ENCODE measurements around the gene AKAP13.
A peak's percentile ranks its signal among the peaks of the same experiment; 100 is the strongest.
"Not testable (repeated sequence)": the region's sequence is repeated elsewhere in the genome, so short reads cannot be mapped to it uniquely, and the experiment has no call there.

AKAP13 gene

DNA sequence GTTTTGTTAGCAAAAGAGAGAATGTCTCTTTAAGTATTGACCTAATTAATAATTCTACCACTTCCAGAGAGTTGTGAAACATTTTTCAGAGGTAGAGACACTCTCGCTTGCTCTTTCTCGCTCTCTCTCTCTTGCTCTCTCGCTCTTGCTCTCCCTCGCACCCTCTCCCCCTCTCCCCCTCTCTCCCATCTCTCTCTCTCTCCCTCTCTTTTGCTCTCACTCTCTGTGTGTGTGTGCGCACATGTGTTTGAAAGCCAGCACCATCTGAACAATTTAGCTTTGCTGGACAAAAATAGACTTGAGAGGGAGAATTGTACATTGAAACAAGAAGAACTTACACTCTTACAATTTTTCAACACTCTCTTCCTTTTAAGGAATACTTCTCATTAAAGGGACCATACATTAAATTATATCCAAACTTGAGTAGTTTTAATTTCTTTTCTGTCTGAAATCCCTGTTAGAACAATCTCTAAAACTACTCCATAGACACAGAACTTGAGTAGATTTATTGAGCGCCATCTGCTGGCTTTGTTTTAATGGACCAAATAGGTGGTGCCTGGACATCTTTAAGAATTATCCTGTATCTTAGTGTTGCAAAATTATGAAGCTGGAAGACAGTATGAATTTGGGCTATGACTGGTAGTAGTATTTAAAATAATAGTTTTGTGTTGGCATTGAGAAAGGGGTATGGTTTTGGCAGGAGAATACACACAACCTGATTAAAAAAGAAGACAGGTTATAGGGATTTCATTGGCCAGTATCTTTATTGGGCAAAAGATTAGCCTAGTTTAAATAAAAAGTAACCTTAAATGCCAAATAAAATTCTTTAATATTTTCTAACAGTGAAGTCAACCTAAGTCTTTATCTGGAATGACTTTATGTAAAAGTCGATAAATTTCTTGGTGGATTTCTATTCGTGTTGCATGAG, 124.6 kb downstream of the AKAP13 start:
- DNase-seq, result peak; percentile 53

DNA sequence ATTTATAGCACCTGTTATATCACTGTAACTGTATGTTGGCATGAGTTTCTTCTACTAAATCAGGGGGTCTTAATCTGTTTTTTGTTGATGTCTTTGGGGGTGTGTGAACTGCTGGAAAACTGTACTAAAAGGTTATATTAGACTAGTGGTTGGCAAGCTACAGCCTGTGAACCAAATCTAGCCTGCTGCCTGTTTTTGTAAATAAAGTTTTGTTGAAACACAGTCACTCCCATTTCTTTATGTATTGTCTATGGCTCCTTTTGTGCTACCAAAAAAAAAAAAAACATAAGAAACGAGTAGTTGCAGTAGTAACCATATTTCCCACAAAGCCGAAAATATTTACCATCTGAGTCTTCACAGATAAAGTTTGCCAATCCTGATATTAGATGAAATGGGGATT, 126.7 kb downstream of the AKAP13 start:
- DNase-seq, result no peak

DNA sequence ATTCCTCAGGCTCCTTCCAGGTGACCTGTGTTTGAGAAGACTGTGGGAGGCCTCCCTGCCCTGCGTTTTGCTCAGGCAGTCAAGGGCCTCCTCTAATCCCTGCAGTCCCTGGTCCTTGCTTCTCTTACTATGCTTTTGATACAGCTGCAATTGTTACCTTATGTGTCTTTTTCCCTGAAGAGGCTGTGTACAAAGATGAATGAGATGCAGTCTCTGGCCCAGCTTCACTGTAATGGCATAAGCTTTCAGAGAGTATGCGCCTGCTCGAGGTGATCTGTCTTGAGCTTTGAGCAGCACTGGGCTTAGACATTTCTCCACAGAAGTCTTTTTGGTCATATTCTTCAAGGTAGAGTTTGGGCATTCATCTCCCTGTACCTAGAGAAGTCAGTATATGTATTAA, 129.6 kb downstream of the AKAP13 start:
- no peak for DNase-seq

DNA sequence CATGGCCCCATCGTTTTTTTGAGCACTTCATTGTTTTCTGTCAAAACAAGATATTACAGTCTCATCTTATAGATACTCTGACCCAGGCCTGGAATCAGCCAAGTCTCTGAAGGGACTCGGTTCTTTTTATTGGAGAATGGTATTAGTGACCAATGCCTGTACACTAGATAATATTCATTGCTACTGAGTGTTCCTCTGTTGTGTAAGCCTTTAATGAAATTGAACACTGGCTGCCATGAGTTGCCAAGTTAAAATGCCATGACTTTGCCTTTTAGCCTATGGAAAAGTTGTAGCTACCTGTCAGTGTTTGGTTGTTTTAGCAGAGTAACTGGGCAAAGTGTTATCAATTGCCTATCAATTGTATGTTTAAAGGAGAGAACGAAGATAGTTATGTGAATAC, 134.0 kb downstream of the AKAP13 start:
- no peak for DNase-seq

DNA sequence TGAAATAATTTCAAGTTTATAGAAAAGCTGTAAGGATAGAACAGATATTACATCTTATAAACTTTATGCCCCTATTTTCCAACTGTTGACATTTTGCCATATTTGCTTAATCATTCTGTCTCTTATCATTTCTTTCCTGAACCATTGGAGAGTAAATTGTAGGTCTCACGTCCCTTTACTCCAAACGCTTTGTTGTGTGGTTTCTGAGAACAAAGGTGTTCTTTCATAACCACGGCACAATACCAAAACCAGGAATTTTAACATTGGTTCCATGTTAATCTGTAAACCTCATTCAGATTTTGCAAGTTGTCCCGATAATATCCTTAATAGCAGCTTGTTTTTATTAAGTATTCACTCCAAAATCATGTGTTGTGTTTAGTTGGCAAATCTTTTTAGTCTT, 134.8 kb downstream of the AKAP13 start:
- no peak for DNase-seq

DNA sequence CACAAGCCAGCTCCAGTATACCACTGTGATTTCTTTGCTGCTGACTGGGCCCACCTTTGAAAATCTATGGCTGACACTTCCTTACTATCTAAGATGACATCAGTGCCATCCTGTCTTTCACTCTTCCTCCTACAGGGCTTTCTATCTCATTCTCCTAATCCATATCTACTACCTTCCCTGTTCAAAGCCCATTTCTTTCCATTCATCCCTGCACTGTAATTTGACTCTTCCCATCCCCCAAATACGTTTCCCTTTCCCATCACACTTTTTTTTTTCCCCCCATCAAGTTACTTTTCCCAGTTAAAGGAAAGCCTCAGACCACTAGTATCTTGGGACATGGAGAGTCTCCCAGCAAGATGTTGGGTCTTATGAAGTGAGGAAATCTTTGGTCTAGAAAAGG, 136.7 kb downstream of the AKAP13 start:
- no peak for DNase-seq

DNA sequence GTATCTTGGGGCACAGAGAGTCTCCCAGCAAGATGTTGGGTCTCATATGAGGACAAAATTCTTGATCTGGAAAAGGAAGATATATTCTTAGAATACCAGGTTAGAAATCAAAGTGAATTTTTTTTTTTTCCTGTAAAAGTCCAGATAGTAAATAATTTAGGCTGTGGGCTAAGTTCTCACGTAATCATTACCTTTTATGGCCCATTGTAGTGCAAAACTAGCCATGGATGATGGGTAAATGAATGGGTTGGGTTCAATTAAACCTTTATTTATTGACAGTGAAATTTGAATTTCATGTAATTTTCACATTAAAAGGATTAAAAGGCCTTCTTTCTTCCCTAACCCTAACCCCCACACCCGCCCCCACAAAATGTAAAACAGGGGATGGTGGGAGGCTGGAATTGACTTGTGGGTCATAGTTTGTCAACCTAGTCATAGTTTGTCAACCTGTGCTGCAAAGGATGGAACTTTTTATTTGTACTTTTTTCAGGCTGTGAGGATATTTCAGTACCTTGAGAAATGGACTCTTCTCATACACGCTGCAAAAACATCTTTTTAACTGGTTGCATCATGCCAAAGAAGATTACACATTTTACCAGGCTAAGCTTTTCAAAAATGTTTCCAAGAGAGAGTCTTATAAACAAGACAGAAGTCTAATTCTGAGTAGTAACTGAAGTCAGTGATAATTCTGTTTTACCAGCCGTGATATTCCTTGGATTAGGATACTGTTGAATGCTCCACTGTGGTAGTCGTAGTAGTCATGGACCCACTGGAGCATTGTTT, 138.8 kb downstream of the AKAP13 start:
- no peak for DNase-seq

DNA sequence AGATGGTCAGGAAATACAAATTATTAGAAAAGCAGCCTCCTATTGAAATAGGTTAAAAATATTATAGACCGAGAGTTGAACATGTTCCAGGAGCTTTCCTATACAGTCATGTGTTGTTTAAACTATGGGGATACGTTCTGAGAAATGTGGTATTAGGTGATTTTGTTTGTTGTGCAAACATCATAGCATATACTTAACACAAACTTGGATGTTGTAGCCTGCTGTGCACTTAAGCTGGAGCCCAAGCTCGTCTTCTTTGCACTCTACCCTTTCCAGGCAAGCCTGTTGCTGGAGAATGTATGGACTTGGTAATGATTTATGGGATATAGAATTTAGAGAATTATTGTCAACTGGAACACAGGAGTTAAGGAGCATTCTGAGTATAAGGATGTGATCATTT, 140.2 kb downstream of the AKAP13 start:
- DNase-seq, result no peak

DNA sequence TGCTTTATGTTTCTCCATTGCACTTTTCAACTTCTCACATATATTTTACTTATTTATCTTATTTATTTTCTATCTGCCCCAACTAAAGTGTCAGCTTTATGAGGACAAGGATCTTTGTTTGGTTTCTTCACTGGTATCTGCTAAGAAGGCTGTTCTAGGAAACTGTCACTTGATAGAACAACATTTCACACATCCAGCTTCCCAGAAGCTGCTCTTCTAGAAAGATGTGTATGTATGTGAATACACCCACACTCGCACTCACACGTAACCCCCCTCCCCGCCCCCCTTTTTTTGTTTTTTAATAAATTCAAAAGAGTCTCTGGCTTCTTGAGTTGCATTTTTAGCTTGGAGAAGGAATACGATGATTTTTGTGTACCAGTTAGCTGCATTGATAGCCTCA, 143.1 kb downstream of the AKAP13 start:
- no peak for DNase-seq

DNA sequence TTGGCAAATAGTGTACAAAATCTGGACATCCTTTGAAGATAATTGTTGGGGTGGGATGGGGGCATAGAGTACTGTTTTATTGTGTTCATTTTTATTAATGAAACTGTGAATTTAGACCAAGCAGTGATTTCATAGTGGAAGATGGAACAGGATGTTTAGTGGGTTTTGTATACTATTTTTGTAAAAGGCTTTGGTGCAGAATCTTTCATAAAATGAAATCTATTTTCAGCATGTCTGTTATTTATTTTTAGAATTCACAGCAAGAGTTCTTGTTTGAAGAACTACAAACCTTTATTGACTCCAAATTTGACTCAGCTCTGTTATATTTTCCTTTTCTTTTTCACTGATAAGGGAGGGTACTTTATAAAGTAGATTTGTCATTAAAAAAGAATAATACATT, 145.4 kb downstream of the AKAP13 start:
- DNase-seq, result no peak

DNA sequence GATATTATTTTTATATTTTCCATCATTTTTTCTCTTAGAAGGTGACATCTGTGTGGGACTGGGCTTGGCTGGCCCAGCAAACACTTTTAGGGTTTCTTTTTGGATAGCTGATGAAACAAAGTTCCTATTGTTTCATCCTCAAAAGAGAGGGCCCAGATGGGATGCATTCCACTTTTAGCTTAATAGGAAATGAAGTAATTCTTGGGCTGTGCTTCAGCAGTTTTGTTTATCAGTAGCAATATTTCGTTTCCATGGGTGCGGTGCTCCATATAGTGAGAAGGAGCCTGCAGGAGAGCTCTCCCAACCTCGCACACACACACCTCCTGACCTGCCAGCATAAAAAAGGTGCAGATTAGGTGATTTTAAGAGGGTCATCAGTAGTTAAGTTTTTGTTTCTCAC, 147.5 kb downstream of the AKAP13 start:
- no peak for DNase-seq

DNA sequence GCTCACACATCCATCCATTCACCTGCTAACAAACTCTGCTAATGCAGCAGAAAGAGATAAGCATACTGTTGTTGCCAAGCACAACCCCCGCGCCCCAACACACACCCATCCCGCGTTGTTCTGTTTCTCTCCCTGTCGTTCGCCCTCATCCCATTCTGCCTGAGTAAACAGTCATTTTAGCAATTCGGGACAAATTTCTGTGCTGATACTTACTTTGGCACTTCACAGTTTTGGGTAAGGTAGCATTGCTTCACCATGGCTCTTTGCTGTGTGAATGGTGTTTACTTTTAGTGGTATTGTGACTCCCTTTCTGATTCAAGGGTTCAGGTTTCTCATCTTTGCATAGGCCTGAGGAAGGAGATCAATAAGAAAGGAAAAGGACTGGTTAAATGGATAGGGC, 149.7 kb downstream of the AKAP13 start:
- no peak for DNase-seq

DNA sequence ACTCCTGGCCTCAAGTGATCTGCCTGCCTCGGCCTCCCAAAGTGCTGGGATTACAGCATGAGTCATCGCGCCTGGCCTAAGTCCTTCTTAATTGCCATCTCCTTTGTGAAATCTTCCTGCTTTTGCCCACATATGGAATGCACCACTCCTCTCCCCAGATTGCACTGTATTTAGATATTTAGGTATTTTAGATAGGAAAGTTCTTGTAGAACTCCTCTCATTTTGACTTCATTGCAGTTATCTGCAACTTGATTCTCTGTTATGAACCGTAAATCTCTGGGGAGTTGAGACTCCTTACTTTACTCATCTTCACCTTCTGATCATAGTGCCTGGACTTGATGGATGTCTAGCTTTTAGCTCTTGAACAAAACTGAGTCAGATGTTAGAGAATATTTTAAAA, 150.7 kb downstream of the AKAP13 start:
- no peak for DNase-seq

DNA sequence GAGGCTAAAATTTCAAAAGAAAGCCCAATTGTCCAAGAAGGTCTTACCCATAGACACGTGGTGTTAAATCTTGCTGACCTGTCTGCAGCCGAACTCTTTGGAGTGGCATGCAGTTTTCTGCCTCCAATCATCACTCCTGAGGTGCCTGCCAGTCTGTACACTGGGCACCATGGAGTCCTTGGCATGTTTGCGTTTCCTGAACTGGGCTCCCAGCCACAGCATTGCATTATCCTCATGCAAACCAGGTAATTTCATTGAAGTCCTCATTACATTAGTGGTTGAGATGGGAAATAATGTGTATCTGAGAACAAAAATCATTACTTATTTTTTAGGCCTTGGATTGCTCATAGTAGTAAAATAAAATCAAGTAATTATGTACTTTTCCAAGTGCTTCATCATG, 152.3 kb downstream of the AKAP13 start:
- DNase-seq, result peak; percentile 47

DNA sequence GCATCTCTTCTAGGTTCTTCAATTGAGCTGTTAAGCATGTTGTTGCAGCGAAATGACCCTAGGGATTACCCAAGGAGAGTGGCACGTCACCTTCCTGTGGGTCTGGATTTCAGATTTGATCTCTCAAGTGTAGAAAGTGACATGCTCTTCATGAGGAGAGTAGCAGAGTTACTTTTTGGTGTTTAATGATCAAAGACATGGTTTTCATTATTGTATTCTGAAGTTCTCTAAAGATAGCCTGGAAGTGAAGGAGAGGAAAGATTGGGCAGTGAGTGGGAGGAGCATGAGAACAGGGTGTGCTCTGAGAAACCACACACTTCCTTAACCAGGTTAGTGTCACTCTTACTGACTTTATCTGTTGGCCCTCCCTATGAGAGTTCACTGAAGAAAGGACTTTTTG, 153.6 kb downstream of the AKAP13 start:
- DNase-seq, result no peak

DNA sequence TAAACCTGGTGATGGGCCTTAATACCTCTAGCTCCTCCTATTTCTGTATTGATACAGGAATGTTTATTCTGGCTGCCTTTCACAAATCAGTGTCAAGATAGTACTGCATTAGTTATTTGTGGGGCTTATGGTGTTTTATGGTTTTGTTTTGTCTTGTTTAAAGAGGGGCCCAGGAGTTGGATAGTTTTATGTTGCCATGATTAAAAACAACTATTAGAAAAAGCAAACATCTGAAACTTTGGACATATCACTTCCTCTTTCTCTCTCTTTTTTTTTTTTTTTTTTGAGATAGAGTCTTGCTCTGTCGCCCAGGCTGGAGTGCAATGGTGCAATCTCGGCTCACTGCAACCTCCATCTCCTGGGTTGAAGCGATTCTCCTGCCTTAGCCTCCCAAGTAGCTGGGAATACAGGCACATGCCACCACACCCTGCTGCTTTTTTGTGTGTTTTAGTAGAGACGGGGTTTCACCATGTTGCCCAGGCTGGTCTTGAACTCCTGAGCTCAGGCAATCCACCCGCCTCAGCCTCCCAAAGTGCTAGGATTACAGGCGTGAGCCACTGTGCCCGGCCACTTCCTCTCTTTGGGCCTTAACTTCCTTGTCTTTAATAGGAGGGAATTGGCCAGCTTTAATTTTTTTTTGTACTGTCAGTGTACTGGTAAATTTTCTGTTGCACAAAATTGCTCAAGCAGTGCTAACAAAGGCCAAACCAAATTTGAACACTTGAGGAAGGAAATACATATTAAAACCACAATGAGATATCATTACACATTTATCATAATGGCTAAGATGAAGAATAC, 155.3 kb downstream of the AKAP13 start:
- DNase-seq, result not testable (repeated sequence)

DNA sequence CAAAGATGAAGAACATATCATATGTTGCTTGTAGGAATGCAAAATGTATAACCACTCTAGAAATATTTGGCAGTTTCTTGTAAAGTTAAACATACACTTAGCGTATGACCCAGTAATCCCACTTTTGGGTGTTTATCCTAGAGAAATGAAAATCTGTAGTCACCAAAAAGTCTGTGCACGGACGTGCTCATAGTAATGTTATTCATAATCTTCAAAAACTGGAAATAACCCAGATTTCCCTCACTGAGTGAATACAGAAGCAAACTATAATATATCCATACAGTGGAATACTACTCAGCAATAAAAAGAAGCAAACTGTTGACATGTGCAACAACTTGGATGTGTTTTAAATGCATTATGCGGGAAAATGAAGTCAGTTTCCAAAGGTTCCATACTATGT, 155.9 kb downstream of the AKAP13 start:
- no peak for DNase-seq

DNA sequence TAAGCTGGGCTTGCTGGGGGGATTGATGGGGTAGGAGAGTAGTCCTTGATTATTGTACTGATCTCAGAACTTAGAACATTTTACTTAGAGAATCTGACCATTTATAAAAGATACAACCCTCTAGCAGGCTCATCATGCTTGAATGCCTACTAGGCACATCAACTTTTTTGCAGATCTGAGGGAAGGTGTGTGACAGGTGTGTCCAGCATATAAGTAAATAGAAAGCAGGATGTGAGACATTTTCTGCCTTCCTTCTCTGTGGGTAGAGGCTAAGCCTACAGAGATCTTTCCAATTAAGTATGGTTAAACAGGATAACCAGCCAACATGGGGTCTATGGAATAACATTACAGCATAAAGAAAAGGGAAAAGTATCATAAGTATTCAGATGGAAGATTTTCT, 159.1 kb downstream of the AKAP13 start:
- no peak for DNase-seq

DNA sequence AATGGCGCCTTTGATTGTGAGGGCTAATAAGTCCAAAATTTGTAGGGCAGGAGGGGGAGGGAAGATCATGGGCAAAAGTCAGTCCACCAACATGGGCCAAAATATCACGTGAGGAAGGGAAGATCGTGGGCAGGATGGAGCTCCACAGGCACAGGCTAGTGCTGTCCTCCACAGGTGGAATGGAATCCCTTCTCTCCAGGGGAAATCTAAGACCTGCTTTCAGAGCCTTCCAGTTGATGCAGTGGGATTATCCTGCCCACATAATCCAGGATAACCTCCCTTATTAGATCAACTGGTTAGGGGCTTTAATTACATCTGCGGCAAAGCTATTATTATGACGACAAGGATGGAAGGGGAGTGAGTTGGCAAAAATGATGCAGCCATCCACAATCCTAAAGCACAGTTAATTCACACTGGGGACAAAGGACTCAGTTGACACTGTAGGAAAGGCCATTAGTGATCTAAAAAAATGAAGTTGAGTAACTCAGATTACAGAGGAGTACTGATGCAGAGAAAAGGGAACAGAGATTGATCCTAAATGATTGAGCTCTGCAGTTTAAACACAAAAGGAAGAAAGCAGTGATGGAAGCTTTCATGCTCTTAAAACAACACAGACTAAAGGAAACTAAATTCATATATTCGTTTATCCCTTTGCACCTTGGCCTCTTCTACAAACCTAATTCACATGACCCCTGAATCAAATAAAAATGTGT, 159.8 kb downstream of the AKAP13 start:
- DNase-seq, result no peak

DNA sequence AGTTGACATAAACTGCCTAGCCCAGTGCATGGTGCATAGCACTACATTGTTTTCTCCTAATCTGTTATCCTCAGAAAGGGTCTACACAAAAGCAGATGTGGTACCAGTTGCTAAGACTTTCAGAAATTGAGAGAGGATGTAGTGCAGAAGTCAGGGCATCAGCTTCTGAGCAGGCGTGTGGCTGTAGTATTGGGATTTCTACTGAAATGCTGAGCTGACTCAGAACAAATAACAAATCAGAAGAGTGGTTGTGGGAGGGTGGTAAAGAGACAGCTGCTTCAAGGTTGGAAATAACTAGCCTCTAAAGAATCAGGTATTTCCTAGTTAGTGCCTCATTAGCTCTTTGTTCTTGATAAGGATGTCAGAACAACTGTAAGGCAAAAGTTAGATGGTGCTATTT, 161.3 kb downstream of the AKAP13 start:
- no peak for DNase-seq

DNA sequence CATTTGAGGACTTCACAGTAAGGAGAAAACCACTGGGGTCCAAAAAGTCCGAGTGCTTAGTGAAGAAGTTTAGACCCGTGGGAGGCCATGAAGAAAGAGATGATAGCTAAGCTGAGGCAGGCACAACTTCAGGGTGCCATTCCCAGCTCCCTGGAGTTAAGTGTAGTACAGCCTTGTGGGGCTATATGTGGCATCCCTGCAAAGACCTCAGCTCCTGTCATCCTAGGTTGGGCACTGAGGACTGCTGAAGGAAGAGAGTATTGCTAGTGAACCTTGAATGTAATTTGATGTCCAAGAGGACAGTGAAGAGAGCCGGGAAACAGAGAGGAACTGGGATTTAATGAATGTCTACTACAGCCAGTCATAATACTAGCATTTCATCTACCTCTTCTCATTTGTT, 162.1 kb downstream of the AKAP13 start:
- DNase-seq, result no peak

DNA sequence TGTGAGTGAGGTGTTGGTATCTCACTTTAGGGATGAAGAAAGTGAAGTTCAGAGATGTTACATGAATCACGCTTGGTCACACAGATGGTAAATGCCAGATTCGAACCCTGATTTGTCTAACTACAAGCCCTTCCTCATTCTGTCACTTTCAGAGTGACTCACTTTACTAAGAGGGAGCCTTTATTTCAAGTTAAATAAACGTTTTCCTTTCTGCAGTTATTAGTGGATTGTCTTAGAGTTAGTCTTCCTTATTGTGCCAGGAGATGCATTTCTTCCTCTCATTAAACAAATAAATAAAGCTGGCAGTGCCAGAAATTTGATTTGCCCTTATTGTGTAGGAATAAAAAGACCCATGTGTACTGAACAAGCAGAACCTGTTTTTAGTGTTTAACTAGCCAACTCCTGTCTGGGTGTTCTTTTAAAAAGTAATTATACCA, 162.5 kb downstream of the AKAP13 start:
- DNase-seq, result peak; percentile 93

DNA sequence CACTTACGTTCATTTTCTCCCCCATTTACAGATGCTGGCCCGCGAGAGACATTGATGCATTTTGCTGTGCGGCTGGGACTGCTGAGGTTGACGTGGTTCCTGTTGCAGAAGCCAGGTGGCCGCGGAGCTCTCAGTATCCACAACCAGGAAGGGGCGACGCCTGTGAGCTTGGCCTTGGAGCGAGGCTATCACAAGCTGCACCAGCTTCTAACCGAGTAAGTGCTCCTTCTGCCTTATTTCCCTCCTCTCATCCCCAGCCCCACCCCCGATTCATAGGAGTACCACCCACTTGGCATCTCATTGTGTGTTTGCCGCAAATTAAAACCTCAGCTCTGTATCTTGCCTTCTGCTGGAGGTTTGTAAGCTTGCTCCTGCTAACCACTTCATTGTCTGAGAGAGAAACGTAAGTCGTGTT, 163.3 kb downstream of the AKAP13 start:
- DNase-seq, result peak; percentile 88
